Endothelial cell of umbilical vein (primary cell): ENCODE results near the gene TTC34. TPM values are rescaled to one million over a fixed set of nuclear protein-coding genes. Genes with fewer than 3 reads are reported as not detected.

ENCODE experiments used
- BruUV-seq: library from RNA; stranded (reverse); fragments of 400-500 nt; replicated peaks from 2 replicates; lab custom pipeline; 2021; lab: Mats Ljungman, UMichigan
- CTCF ChIA-PET: fragments of 300-600, 350-600 bp; sonication (Branson Sonifier 250); formaldehyde crosslinking; loops from one replicate; lab custom pipeline; 2021; ENCODE audit warnings: antibody characterized with exemption, inconsistent platforms; lab: Charles Lee
- POLR2A ChIA-PET: fragments of 300-600, 350-600 bp; sonication (Branson Sonifier 250); formaldehyde crosslinking; loops from one replicate; lab custom pipeline; 2021; ENCODE audit warnings: antibody characterized with exemption, inconsistent platforms; lab: Charles Lee
- DNase-seq: peaks from one replicate; pipeline ENCODE4 v3.0.0-alpha.2; 2011; ENCODE audit warnings: low read depth, low spot score
- FAIRE-seq: peaks from 2 replicates; lab custom pipeline; 2011; peaks lifted over from hg19 to GRCh38; lab: Jason Lieb, UNC
- H2AFZ ChIP-seq: 2 replicates; pipeline ENCODE4 v1.6.0; 2012; ENCODE audit warnings: low read depth, low read length, control low read depth, inconsistent platforms
- H3K27ac ChIP-seq: 2 replicates; pipeline ENCODE4 v1.5.1; 2011; ENCODE audit warnings: low read depth, mild to moderate bottlenecking, control low read depth, low read length, moderate library complexity; ENCODE audit not compliant: insufficient read depth
- H3K27me3 ChIP-seq, 2 experiments: 2 replicates each; pipeline versions ENCODE4 v1.6.0 to v1.6.1; 2011; ENCODE audit warnings: low read length in 2 of 2, mixed read lengths in 1 of 2; ENCODE audit not compliant: control insufficient read depth in 2 of 2, insufficient read depth in 2 of 2
- H3K36me3 ChIP-seq, 2 experiments: 2 replicates in 1 of 2; 3 replicates in 1 of 2; pipeline ENCODE4 v1.5.1; 2011; ENCODE audit warnings: low read length in 2 of 2, mild to moderate bottlenecking in 1 of 2, moderate library complexity in 1 of 2; ENCODE audit not compliant: control insufficient read depth in 2 of 2, insufficient read depth in 2 of 2; ENCODE audit errors: extremely low read depth in 1 of 2
- H3K4me1 ChIP-seq: 3 replicates; pipeline ENCODE4 v1.5.1; 2011; ENCODE audit warnings: mild to moderate bottlenecking, low read length; ENCODE audit not compliant: control insufficient read depth, insufficient read depth; ENCODE audit errors: extremely low read depth
- H3K4me2 ChIP-seq: 2 replicates; pipeline ENCODE4 v1.6.1; 2011; ENCODE audit warnings: low read length, control low read depth, mixed read lengths; ENCODE audit not compliant: insufficient read depth
- H3K4me3 ChIP-seq, 3 experiments: fragments of 200-600 bp in 1 of 3; sonication (generic), shearing (Covaris generic) in 1 of 3; replicated peaks in 1 of 3; 2 replicates each; pipeline ENCODE4 v1.5.1; 2011 to 2016; ENCODE audit warnings: control low read depth in 3 of 3, low read length in 3 of 3, mild to moderate bottlenecking in 2 of 3, inconsistent platforms in 1 of 3, low read depth in 1 of 3, moderate library complexity in 1 of 3; ENCODE audit not compliant: insufficient read depth in 1 of 3
- H3K79me2 ChIP-seq: 2 replicates; pipeline ENCODE4 v1.6.0; 2012; ENCODE audit warnings: low read length, inconsistent platforms; ENCODE audit not compliant: control insufficient read depth, insufficient read depth
- H3K9ac ChIP-seq: replicated peaks from 2 replicates; pipeline ENCODE3; 2011; ENCODE audit warnings: low read length, control low read depth; ENCODE audit not compliant: insufficient read depth; ENCODE audit errors: extremely low read depth
- H3K9me1 ChIP-seq: replicated peaks from 3 replicates; pipeline ENCODE4 v1.6.0; 2011; ENCODE audit warnings: mild to moderate bottlenecking, low read length; ENCODE audit not compliant: control insufficient read depth, insufficient read depth; ENCODE audit errors: extremely low read depth
- H3K9me3 ChIP-seq: replicated peaks from 2 replicates; pipeline ENCODE4 v1.5.1; 2012; ENCODE audit warnings: low read length, inconsistent platforms; ENCODE audit not compliant: control insufficient read depth, insufficient read depth
- H4K20me1 ChIP-seq: replicated peaks from 2 replicates; pipeline ENCODE3; 2011; ENCODE audit warnings: mild to moderate bottlenecking, low read length; ENCODE audit not compliant: control insufficient read depth, insufficient read depth; ENCODE audit errors: extremely low read depth
- CTCF ChIP-seq, 2 donors: IDR thresholded peaks; 1 replicate in 1 of 2; 2 replicates in 1 of 2; pipeline ENCODE4 v1.5.1; 2011; ENCODE audit warnings: low read length in 2 of 2, mild to moderate bottlenecking in 2 of 2, moderate library complexity in 2 of 2, control low read depth in 1 of 2, inconsistent platforms in 1 of 2, low read depth in 1 of 2; ENCODE audit not compliant: insufficient read depth in 1 of 2; ENCODE audit errors: extremely low read depth in 1 of 2
- EZH2 ChIP-seq: IDR thresholded peaks from 2 replicates; pipeline ENCODE4 v1.6.1; 2012; ENCODE audit warnings: borderline replicate concordance, low read depth, mild to moderate bottlenecking, moderate library complexity, low read length, inconsistent platforms; ENCODE audit not compliant: severe bottlenecking
- FOS ChIP-seq: IDR thresholded peaks from 2 replicates; pipeline ENCODE4 v1.6.1; 2011; ENCODE audit warnings: mild to moderate bottlenecking, low read length, moderate library complexity, borderline replicate concordance; ENCODE audit not compliant: insufficient read depth
- GATA2 ChIP-seq: IDR thresholded peaks from 2 replicates; pipeline ENCODE4 v1.7.0; 2011; ENCODE audit warnings: low read depth, mild to moderate bottlenecking, moderate library complexity, mixed read lengths, low read length; ENCODE audit not compliant: insufficient read length, insufficient read depth
- JUN ChIP-seq: IDR thresholded peaks from 2 replicates; pipeline ENCODE4 v1.6.1; 2011; ENCODE audit warnings: borderline replicate concordance, low read depth; ENCODE audit not compliant: insufficient read length, insufficient read depth
- MAX ChIP-seq: IDR thresholded peaks from 2 replicates; pipeline ENCODE4 v1.6.1; 2011; ENCODE audit not compliant: insufficient read depth, insufficient read length
- MYC ChIP-seq: IDR thresholded peaks from one replicate; pipeline ENCODE4 v1.6.1; 2011; ENCODE audit warnings: mild to moderate bottlenecking, low read depth, low read length
- POLR2A ChIP-seq: IDR thresholded peaks from 2 replicates; pipeline ENCODE4 v1.6.1; 2012; ENCODE audit warnings: low read depth, mild to moderate bottlenecking, control low read depth, low read length
- POLR2AphosphoS5 ChIP-seq: IDR thresholded peaks from 2 replicates; pipeline ENCODE4 v1.6.1; 2012; ENCODE audit warnings: low read depth, mild to moderate bottlenecking, control low read depth, low read length, moderate library complexity; ENCODE audit not compliant: insufficient read depth
- dilution Hi-C: fragments of 300-500 bp; cut with MboI; formaldehyde crosslinking; loops from one replicate; pipeline ENCODE4 v1.15.0; 2019; ENCODE audit warnings: low sequenced_read_pairs; ENCODE audit not compliant: extremely low pct_ligation_motif_present
- intact Hi-C: fragments of 100-400 bp; cut with micrococcal nuclease; formaldehyde crosslinking; loops from one replicate; pipeline ENCODE4 v1.10.0; 2022
- polyA plus RNA-seq, 4 experiments: library from polyadenylated mRNA; depleted of rRNA in 3 of 4; stranded (reverse) in 3 of 4; unstranded in 1 of 4; fragments of >200 nt; gene quantifications; 2 replicates each; pipeline versions ENCODE4 v1.2.1 to v1.2.3, GENCODE V29; 2011 to 2012; ENCODE audit warnings: missing spikeins in 1 of 4
- total RNA-seq: library from RNA; stranded (reverse); gene quantifications from 2 replicates; pipeline ENCODE4 v1.2.3, GENCODE V29; 2021

TTC34 gene
- total and polyA plus RNA-seq, 2 donors (not counting 3 experiments of a cell fraction or from before 2014, with no cell fraction given): 0.08 to 0.77 TPM

- CTCF ChIA-PET: no interaction called here
- no peak overlapping the region for H3K4me3 ChIP-seq
Measured at GRCh38 chr1:2601721-2602303, 199.7 kb downstream of the TTC34 start.

More at GRCh38 chr1:2601721-2602303, 199.7 kb downstream of the TTC34 start:
- BruUV-seq: no TSS peak
- intact Hi-C loops: no loop called here
- DNase-seq (no peak), FAIRE-seq (no peak)
- no peaks in the 10 kb centered on the region for H4K20me1 ChIP-seq
- no peak overlapping the region for H3K9ac ChIP-seq
- H3K79me2 ChIP-seq: no peaks in the 10 kb centered on the region
- no peaks in the 10 kb centered on the region for H3K27me3 ChIP-seq
- POLR2A ChIA-PET: no interaction called here
- H2AFZ ChIP-seq: no peak overlapping the region
- no peaks in the 10 kb centered on the region for H3K9me3 ChIP-seq
- H3K4me1 ChIP-seq: no peaks in the 10 kb centered on the region
- H3K36me3 ChIP-seq: no peaks in the 10 kb centered on the region
- dilution Hi-C loops: no loop called here
- TF ChIP-seq CTCF (IDR thresholded peaks at IDR 0.05; ENCODE audit: extremely low read depth in 1 of 2, insufficient read depth in 1 of 2, low read depth in 1 of 2, low read length in 2 of 2): no peak
- no peak for TF ChIP-seq POLR2AphosphoS5
- TF ChIP-seq POLR2A: no peak
- TF ChIP-seq GATA2: no peak
- no peak for TF ChIP-seq JUN
- no peak for TF ChIP-seq MYC
- TF ChIP-seq FOS: no peak
- no peak for TF ChIP-seq EZH2
- no peak for TF ChIP-seq MAX
- no peak overlapping the region for H3K4me2 ChIP-seq
- H3K27ac ChIP-seq: no peak overlapping the region
- no peaks in the 10 kb centered on the region for H3K9me1 ChIP-seq
